Ureter (tissue), 1 donor: Measurements from ENCODE around the gene CST1. TPM values are rescaled to one million over a fixed set of nuclear protein-coding genes. Genes with fewer than 3 reads are reported as not detected.
A peak's percentile ranks its signal among the peaks of the same experiment; 100 is the strongest.
"Not testable (repeated sequence)": the region's sequence is repeated elsewhere in the genome, so short reads cannot be mapped to it uniquely, and the experiment has no call there.

Experiments
- DNase-seq: peaks from one replicate; pipeline ENCODE4 v3.0.0-alpha.2; 2020; ENCODE audit warnings: low spot score
- total RNA-seq: library from RNA; stranded (reverse); gene quantifications from one replicate; pipeline ENCODE4 v1.2.4, GENCODE V29; 2023
- donor health status: DM: yes; HTN: yes; CAD: no.

Gene CST1
- total RNA-seq: not detected

- not testable (repeated sequence) for DNase-seq
Observed at GRCh38 chr20:23750786-23751185, at the start of gene CST1. Gene CST1, minus strand, starts transcription at chr20:23750935. Its CDS starts 69 bp downstream, at chr20:23750866.

- DNase-seq: peak; percentile 60
Observed at GRCh38 chr20:23799216-23799847, 48.6 kb upstream of the CST1 start.

GRCh38 chr20:23795526-23795925 is 44.8 kb upstream of the CST1 start:
- DNase-seq: no peak

GRCh38 chr20:23794841-23795240 is 44.1 kb upstream of the CST1 start:
- no peak for DNase-seq

- no peak for DNase-seq
Observed at GRCh38 chr20:23794065-23794464, 43.3 kb upstream of the CST1 start.

GRCh38 chr20:23783447-23783846 is 32.7 kb upstream of the CST1 start:
- no peak for DNase-seq

GRCh38 chr20:23782366-23782983 is 31.7 kb upstream of the CST1 start:
- DNase-seq: no peak

GRCh38 chr20:23778676-23779075 is 27.9 kb upstream of the CST1 start:
- not testable (repeated sequence) for DNase-seq

GRCh38 chr20:23777380-23777779 is 26.6 kb upstream of the CST1 start:
- DNase-seq: not testable (repeated sequence)

GRCh38 chr20:23776067-23776771 is 25.5 kb upstream of the CST1 start:
- no peak for DNase-seq

- DNase-seq: no peak
Observed at GRCh38 chr20:23774081-23774480, 23.3 kb upstream of the CST1 start.

GRCh38 chr20:23773579-23773978 is 22.8 kb upstream of the CST1 start:
- DNase-seq: no peak

- no peak for DNase-seq
Observed at GRCh38 chr20:23773127-23773526, 22.4 kb upstream of the CST1 start.

GRCh38 chr20:23772074-23772473 is 21.3 kb upstream of the CST1 start:
- no peak for DNase-seq

- DNase-seq: no peak
Observed at GRCh38 chr20:23770384-23770783, 19.6 kb upstream of the CST1 start.

- DNase-seq: not testable (repeated sequence)
Observed at GRCh38 chr20:23768520-23768919, 17.8 kb upstream of the CST1 start.

GRCh38 chr20:23766531-23766930 is 15.8 kb upstream of the CST1 start:
- no peak for DNase-seq

GRCh38 chr20:23765578-23765977 is 14.8 kb upstream of the CST1 start:
- DNase-seq: no peak

- DNase-seq: not testable (repeated sequence)
Observed at GRCh38 chr20:23764630-23765029, 13.9 kb upstream of the CST1 start.

GRCh38 chr20:23763345-23763744 is 12.6 kb upstream of the CST1 start:
- DNase-seq: no peak

GRCh38 chr20:23759306-23759940 is 8.7 kb upstream of the CST1 start:
- no peak for DNase-seq

GRCh38 chr20:23756792-23757191 is 6.1 kb upstream of the CST1 start:
- not testable (repeated sequence) for DNase-seq
